Ovary (tissue), 3 donors: Measurements from ENCODE around the gene GPRIN2.
"Not testable (repeated sequence)": the region's sequence is repeated elsewhere in the genome, so short reads cannot be mapped to it uniquely, and the experiment has no call there.

Source experiments
- CTCF ChIP-seq, 3 donors: fragments of 450-650 bp in 2 of 3; fragments of 200-600 bp in 1 of 3; IDR thresholded peaks; one replicate each; pipeline versions ENCODE4 v1.5.1 to v1.8.0; 2016 to 2022; ENCODE audit warnings: antibody characterized with exemption in 3 of 3, mild to moderate bottlenecking in 1 of 3
- EP300 ChIP-seq: sonication (generic); formaldehyde crosslinking; IDR thresholded peaks from one replicate; pipeline ENCODE4 v1.6.1; 2017; ENCODE audit warnings: antibody characterized with exemption
- POLR2A ChIP-seq: fragments of 450-650 bp; IDR thresholded peaks from one replicate; pipeline ENCODE4 v1.6.1; 2017; ENCODE audit warnings: antibody characterized with exemption, mild to moderate bottlenecking, moderate library complexity
- donor health status: DM: no; HTN: no; CAD: no.

GRCh38 chr10:46512725-46513124, 43.7 kb downstream of the GPRIN2 start:
- TF ChIP-seq CTCF (IDR thresholded peaks at IDR 0.05); POLR2A; EP300: not testable (repeated sequence)
